Astrocyte of the hippocampus (primary cell): ENCODE results near the gene CDKL4.
"Not testable (repeated sequence)": the region's sequence is repeated elsewhere in the genome, so short reads cannot be mapped to it uniquely, and the experiment has no call there.

ENCODE experiments used
- DNase-seq: peaks from one replicate; pipeline ENCODE4 v3.0.0; 2011; ENCODE audit warnings: low read depth, low spot score

Gene CDKL4

DNA sequence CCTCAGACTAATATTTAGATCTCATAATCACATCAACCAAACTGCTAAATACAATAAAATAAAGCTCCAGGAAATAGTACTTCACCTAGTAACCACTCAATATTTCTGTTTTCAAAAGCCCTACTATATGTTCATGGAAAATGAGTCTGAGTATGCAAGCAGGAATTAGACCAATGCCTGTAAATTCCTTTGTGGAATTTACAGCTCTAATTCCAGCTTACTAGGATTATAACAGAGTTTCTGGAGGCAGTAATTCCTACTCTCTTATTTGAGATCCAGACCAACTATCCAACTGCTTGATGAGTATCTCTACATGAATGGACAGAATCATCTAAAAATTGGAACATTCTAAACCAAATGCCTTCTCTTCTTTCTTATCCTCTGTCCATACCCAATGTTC is 11.6 kb downstream of the CDKL4 start:
- DNase-seq = peak; percentile 11

GRCh38 chr2:39228413-39229209 is 15.2 kb downstream of the CDKL4 start:
- DNase-seq = peak; percentile 9

- DNase-seq = peak; percentile 87
Observed at GRCh38 chr2:39227628-39228412, 15.9 kb downstream of the CDKL4 start.

DNA sequence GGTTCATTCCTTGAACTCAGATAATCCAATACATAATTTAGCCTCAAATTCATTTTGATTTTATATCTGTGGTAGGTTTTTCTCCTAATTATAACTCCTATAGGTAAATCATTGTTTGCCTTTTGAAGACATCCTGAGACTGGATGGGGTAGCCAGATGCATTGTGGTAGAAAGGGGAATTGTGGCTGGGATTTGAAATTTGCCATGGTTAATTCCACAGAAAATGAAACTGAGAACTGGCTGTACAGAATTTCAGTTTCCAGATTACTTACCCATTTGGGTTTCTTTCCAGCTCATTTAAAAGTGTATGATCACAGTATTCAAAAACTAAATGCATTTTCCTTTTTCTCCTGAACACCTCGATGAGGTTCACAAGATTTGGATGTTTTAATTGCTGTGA is 18.2 kb downstream of the CDKL4 start:
- DNase-seq = no peak

DNA sequence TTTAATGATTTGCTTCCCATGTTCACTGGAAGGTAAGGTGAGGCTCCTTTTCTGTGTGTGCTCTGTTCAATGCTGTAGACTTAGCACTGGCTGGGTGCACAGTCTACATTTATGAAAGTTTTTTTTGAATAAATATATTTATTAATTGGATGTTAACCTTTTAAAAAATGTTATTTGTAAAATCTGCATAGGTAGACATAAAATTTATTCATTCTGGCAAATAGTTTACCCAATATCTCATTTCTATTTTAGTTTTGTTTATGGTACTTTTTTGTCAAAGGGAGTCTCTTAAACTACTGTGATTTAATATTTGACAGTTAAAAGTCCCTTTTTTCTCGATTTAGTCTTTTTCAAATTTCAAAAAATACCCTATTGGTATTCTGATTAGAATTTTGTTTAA is 19.9 kb downstream of the CDKL4 start:
- no peak for DNase-seq

DNA sequence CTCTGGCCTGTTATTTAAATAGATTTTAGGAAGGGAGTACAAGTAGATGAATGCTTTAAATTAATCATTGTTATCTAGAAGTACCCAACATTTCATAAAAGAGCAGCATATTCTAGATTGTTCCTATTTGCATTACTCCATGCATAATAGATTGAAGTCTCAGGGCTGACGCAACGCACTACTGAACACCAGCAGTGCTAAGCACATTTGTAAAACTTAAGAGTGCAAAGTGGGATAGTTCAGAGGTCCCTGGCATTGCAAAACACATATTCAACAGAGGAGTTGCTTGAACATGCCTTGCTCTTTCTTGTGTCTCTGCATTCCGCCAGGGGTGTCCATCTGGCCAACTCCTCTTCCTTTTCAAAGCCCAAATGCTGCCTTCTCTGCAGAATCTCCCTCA is 22.3 kb downstream of the CDKL4 start:
- DNase-seq = no peak

DNA sequence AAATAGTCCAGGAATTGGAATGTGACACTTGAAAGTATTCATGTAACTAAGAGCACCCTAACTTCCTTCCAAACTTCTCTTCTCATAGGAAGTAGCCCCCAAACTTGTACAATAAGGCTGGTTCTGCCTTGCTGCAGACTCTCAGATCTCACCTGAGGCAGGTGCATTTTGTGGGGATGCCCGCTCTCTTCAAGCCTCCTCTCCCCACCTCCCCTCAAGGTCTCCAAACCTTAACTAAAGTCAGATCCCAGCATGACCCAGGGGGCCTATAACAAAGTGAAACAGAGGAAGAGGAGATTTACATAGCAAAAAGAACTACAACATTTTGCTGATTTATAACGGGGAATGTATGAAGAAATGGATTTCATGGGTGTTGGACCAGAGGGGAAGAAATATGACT is 23.6 kb downstream of the CDKL4 start:
- DNase-seq = no peak

DNA sequence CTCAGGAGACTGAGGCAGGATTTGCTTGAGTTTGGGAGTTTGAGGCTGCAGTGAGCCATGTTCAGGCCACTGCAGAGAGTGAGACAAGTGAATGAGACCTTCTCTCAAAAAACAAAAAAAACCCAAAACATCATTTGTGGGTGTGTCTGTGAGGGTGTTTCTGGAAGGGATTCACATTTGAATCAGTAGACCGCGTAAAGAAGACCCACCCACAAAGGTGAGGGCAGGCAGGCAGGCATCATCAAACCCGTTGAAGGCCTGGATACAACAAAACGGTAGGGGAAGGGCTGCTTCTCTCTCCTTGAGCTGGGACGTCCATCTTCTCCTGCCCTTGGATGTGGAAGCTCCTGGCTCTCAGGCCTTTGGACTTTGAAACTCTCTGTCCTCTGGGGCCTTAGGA is 25.4 kb downstream of the CDKL4 start:
- DNase-seq = no peak

DNA sequence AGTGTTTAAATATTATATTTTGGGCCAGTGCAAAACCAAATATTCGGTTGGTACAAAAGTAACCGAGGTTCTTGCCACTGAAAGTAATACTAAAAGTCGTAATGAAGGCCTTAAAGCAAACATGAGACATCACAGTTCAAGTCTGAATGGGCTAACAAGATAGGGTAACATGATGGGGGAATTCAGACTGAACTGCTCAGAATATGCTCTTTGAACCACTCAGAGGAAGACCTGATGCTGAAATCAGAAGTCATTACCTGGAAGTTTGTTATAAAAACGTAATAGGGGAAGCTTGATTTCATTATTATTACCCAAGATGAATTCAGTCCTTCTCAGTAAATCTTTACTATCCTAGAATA is 26.6 kb downstream of the CDKL4 start:
- DNase-seq = no peak

DNA sequence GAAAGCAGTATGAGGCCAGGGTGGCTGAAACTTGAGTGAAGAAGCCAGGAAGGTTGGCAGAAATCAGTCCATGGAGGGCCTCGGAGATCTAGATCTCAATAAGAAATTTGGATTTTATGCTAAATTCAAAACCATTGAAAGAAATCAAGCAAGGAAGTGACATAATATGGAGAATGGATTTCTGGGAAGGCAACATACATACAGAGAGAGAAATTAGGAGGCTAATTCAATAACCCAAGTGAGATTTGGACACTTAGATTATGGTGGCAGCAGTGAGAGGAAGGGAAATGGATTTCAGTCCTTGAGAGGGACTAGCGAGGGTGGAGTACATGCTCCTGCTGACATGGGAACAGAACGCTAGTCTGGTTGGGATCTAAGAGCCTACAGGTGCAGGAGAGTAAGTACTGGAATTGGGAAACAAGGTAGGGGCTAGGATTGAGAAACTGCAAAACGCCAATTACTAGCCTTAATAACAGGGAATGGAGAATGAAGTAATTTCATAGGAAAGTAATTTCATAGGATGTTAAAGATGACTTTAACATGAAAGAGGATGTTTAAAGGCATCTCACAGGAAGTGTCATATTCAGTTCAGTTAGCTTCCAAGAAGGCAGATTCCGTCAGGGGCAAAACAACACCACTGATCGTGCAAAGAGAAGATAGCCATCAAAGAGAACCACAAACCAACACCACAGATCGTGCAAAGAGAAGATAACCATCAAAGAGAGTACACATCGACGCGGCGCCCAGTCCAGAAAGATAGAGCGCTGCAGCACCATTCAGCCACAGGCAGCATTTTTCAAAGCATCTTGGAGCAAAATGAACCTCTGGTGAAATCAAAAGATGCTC is 27.2 kb downstream of the CDKL4 start:
- no peak for DNase-seq

GRCh38 chr2:39215545-39215944 is 28.2 kb downstream of the CDKL4 start:
- no peak for DNase-seq

- DNase-seq = no peak
Observed at GRCh38 chr2:39213015-39213414, 30.8 kb downstream of the CDKL4 start.

DNA sequence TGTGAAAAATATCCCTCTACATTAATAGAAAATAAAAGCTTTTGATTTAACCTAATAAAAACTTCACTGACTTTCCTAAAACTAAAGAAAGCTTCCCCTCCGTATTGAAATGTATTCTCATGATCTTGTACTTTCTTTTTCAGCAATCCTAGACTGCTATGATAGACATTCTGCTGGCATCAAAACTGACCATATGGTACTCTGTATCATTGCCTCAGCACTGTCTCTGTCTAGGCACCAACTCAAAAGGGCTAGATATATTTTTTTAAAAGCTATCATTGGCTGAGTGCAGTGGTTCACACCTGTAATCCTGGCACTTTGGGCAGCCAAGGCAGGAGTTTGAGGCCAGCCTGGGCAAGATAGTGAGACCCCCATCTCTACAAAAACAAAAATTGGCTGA is 32.9 kb downstream of the CDKL4 start:
- no peak for DNase-seq

GRCh38 chr2:39203382-39203781 is 40.4 kb downstream of the CDKL4 start:
- no peak for DNase-seq

- peak; percentile 63 for DNase-seq
Observed at GRCh38 chr2:39202639-39203369, 41.0 kb downstream of the CDKL4 start.

- not testable (repeated sequence) for DNase-seq
Observed at GRCh38 chr2:39197003-39197402, 46.8 kb downstream of the CDKL4 start.

DNA sequence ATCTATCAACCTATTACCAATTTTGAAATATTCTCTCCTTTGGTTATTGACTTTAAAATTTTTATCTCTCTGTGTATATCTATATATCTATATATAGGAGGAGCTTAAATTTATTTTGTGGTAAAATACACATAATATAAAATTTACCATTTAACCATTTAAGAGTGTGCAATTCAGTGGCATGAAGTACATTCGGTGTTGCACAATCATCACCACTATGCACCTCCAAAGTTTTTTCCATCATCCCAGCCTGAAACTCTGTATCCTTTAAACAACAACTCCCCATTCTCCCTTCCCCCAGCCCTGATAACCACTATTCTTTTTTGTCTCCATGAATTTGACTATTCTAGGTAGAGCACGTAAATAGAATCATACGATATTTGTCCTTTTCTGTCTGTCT is 49.1 kb downstream of the CDKL4 start:
- DNase-seq = no peak

DNA sequence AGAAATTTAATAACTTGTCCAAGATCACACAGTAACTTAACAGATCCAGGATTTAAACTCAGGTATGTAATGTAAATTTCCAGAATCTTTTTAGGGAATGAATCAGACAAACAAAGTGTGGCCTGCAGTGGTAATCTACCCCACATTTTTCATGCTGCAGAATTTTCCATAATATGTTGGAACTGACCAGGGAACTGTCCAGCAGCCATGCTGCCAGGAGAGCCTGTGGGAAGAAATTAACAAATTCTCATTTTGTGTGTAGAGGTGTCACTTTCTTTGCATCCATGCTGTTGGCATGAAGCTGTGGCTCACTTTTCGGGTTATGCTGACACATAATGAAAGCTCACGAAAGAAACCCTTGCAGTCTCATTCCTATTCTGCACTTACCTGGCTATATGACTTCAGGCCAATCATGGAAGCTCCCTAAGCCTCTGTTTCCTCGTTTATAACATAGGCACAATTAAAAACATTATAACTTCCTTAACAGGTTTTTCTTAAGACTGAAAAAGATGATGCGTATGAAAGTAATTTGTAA is 54.7 kb downstream of the CDKL4 start:
- peak; percentile 4 for DNase-seq

DNA sequence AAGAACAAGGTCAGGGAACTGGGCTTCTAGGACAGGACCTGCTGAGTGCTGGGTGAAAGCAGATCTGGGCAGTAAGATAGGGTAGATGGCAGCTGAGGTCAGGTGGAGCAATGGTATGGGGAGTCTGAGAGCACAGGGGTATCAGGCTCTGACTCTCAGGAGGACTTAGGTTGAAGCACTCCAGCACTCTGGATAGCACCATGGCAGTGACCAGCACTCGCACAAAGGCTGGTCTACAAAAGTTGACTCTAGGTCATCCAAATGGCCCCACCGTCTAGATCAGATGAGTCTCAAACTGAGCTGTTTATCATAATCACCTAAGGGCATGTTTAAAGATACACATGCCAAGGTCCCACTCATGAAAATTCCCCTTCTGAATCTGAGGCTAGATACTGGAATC is 60.1 kb downstream of the CDKL4 start:
- no peak for DNase-seq

DNA sequence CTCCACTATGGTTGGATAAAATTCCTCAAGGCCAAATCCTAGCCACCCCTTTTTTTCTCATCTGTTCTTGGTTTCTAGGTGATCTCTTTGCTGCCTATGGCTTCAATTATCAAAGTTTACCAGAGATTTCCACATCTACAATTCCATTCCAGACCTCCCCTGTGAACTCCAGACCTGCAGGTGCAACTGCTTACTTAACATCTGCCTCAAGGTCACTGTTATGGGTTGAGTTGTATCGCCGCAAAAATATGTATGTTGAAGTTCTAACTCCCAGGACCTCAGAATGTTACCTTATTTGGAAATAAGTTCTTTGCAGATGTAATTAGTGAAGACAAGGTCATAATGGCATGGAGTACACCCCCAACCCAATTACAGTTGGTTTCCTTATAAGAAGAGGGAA is 62.5 kb downstream of the CDKL4 start:
- no peak for DNase-seq
